HL-60/S4 treated with phorbol 12-myristate 13-acetate at 8.2 ng/mL for 4 days and 3 days (cell line): ENCODE data around the gene SEMA4C.

ENCODE experiments used
- in situ Hi-C: fragments of 300-500 bp; cut with MboI; formaldehyde crosslinking; loops from 2 replicates; pipeline ENCODE4 v1.15.0; 2022; ENCODE audit warnings: low sequenced_read_pairs

SEMA4C gene

DNA sequence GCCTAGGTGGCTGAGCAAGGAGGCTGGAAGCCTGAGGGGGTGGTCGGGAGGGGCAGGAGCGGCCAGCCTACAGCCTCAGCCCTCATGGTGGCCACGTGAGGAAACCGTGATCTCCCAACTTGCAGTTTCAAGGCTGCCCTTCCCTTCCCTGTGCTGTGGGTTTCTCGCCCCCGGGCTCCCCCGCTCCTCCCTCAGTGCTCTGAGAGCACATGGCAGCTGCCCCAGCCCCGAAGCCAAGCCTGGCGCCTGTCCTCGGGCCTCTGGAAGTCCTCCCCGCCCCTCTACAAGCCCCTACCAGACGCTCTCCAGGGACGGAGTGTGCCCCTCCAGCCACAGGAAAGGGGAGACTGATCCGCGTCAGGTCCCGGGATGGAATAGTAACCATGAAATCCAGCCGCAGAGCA, 25.5 kb downstream of the SEMA4C start:
- in situ Hi-C loops: no loop called here

DNA sequence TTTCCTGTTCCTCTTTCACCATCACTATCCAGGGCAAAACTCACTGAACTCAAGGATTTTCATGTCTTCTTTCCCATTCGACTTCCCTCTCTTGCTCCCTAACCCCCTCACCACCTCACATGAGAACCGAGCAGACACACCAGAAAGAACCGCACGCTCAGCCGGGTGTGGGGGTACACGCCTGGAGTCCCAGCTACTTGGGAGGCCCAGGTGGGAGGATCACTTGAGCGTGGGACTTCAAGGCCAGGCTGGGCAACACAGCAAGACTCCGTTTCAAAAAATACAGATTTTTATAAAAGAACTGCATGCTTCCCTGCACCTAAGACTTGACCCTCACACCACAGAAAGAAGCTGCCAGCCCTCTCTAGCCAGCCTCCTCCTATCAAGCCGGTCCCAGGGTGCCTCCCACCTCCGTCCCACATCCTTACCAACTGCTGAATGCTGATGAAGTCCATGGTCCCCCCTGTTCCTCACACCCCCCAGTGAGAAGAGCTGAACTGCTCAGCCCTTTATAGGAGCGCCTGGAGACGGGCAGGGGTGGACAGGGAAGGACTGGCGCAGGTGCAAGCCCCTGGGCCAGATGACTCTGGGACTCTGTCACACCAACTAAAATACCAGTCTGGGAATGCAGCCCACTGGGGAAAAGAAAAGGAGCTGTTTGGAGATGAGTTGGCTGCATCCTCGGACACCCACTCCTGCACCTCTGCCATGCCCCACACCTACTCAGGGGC, 26.2 kb downstream of the SEMA4C start, which contains the start of gene ANKRD23:
Gene ANKRD23, minus strand, starts transcription at position 484 of the 731 bp plus-strand sequence. Its CDS starts 29 bp downstream, at position 455.
- in situ Hi-C loops: no loop called here

DNA sequence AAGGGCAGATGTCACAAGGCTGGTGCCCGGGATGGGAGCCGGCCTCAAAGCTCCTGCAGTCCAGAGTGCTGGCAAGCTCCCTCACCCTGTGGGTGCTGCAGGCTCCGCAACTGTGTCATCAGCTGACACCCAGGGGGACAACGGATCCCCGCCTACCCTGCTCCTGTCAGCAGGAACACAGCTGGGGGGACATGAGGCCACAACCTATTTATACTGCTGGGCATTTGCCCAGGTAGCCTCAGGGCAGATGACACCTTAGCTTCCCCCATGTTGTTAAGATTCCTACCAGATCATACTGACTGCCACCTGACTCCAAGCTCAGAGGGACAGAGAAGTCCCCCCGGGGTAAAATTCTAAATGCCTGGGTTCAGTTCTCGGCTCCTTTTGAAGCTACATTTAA, 27.3 kb downstream of the SEMA4C start:
- in situ Hi-C loops: no loop called here

GRCh38 chr2:96841701-96842495, 28.0 kb downstream of the SEMA4C start:
- in situ Hi-C loops: no loop called here

GRCh38 chr2:96839875-96840850, 29.7 kb downstream of the SEMA4C start:
- in situ Hi-C loops: no loop called here

DNA sequence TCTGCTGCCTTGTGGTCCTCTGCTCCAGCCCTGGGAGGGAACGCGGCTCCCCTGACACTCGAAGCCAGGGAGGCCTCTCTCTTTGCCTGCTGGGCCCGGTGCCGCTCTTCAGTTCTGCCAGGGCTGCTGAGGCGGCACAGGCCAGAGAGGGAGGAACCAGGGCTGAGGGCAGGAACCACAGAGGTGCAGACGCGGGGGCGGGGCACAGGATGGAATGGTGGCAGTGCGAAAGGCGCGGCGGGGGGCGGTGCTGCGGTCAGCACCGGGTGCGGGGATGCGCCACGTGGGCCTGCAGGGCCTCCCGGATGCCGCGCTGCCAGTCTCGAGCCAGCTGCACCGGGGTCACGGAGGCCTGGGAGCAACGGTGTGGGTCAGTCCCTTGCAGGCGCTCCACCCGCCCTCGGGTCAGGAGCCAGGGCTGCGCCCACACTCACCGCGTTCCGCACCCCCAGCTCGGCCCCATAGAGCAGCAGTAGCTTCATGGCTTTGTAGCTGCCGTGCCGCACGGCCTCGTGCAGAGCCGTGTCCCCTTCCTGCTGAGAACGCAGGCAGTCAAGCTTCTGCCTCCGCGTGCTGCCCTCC, 30.5 kb downstream of the SEMA4C start:
- in situ Hi-C loops: no loop called here

DNA sequence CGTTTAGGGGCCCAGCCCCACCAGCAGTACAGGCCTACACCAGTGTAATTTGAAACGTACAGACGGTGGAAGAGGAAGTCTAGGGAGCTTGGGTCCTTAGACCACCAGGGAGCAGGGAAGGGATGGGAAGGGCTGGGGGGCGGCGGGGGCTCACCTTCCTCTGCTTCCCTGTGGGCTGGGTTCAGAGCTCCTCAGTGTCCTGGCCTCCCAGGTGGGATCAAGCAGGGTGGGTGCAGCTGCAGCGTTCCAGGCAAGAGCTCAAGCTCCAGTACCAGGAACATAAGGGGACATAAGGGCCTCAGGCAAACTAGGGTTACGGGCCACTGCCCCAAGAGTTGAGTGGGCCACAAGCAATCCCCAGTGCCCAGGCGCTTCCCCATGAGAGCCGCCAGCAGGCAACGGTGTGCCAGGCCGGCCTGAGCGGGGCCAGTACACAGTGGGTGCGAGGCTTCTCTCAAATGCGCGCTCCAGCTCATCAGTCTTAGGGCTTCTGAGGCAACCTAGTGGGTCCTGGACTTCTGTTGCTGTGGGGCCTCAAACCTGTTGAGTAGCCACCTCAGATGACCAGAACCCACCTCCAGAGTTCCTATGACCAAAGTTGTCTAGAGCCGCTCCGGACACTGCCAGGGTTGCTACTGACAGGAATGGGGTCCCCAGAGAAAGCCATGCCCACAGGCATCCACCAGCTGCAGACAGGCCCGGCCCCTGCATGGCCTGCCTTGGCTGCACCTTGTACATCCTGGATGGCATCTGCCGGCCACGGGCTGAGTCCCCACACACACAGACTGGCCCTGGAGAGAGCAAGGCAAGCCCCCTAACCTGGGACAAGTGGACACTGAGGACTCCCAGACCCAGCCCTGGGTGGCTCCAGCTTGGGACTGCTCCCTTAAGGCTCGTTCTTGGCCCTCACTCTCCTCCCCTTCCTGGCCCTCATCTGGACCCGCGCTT, 31.3 kb downstream of the SEMA4C start:
- in situ Hi-C loops: no loop called here

DNA sequence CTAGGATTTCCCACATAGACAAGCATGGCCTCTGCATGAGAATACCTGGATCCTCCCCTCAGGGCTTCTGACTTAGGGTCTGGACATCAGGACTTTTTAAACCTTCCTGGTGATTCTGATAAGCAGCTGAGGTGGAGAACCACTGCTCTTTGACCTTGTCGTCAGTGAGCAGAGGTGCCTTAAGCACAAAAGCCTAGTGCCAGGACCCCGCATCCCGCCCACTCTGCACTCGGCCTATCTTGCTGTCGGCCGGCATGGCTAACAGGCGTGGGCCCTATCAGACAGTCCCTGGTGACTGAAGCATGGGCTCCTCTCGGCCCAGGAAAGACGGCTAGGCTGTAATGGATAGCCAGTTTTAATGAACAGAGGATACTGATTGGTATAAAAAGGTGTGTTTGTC, 32.3 kb downstream of the SEMA4C start:
- in situ Hi-C loops: no loop called here

- in situ Hi-C loops: no loop called here
Observed at GRCh38 chr2:96835830-96836229, 34.0 kb downstream of the SEMA4C start.

DNA sequence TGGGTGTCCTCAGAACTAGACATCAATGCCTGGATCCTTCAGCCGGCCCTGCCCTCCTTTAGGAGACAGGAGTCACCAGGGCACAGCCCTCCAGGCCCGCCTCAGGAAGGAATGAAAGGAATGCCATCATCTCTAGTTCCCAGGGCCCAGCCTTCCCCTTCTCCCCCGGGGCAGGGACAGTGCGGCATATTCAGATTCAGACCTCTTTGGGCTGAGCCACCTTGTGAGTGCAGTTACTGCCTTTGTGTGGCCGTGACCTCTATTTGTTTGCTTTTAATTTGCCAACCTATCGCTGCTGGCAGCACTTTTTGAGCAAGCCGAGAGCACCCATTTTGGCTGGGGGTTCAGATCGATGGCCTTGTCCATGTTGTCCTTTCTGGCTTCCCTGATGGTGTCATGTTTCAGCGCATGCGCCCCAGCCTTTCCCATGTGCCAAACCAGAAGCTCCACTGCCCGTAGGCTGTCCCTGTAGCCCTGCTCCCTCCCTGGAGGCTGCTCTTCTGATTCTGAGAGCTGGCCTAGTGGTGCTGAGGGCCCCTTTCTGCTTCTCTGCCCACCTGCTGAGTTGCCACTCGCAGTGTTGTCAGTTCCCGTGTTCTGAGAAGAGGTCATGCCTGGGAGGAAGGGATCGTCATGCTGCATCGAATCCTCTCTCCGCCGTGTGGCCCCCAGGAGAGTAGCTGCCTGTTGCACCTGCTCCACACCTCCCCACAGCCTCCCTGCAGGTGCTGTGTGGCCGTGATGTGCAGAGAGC, 36.9 kb downstream of the SEMA4C start:
- in situ Hi-C loops: no loop called here

DNA sequence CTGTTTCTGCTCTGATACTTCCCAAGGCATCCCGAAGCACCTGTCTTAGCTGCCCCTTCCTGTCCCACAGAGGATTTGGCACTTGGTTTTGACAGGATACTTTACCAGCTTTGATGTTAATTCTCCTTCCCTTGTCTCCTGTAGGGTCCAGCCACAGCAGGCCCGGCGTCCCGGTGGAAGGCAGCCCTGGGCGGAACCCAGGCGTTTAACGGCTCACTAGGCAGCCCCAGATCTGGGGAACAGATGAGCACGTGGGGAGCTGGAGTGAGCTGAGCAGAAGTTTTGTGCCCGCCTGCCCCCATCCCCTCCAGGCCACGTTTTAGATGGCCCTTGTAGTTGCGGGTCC, 37.5 kb downstream of the SEMA4C start:
- in situ Hi-C loops: no loop called here

GRCh38 chr2:96831679-96832078, 38.2 kb downstream of the SEMA4C start:
- in situ Hi-C loops: no loop called here

DNA sequence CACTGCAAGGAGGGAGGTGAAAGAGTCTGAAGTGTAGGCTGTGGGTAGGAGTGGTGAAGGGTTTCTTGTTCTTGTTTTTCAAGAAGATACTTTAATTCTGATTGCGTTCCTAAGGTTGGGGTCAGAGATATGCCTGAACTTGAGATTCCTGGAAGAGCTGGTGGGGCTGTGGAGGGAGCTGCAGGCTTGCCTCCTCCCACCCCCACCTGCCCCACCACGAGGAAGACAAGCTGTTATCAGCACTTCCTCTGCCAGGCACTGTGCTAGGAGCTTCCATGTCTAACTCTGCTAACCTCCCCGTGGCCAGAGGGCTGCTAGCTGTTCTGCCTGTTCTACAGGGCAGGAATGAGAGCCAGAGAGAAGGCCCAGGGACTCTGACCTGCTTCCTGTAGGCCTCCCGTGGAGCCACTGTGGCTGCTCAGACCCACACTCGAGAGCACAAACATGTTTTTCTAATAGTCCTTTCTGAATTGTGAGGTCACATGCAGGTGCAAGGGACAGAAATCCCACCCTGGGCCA, 39.8 kb downstream of the SEMA4C start:
- in situ Hi-C loops: no loop called here

DNA sequence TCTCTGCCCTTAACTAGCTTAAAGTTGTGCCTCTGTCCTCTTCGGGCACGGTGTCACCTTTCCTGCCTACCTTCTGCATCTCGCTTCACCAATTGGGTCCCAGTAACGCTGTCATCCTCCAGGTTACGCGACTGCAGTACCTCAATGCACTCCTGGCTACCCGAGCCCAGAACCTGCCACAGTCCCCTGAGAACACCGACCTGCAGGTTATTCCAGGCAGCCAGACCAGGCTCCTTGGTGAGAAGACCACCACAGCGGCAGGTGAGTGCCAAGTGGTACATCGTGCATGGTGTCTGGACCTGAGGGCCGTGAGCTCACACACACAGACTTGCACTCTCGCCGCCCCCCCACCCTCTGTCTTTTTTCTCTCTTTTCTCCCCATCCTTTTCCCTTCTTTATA, 41.0 kb downstream of the SEMA4C start:
- in situ Hi-C loops: no loop called here

- in situ Hi-C loops: no loop called here
Observed at GRCh38 chr2:96828436-96828835, 41.4 kb downstream of the SEMA4C start.

DNA sequence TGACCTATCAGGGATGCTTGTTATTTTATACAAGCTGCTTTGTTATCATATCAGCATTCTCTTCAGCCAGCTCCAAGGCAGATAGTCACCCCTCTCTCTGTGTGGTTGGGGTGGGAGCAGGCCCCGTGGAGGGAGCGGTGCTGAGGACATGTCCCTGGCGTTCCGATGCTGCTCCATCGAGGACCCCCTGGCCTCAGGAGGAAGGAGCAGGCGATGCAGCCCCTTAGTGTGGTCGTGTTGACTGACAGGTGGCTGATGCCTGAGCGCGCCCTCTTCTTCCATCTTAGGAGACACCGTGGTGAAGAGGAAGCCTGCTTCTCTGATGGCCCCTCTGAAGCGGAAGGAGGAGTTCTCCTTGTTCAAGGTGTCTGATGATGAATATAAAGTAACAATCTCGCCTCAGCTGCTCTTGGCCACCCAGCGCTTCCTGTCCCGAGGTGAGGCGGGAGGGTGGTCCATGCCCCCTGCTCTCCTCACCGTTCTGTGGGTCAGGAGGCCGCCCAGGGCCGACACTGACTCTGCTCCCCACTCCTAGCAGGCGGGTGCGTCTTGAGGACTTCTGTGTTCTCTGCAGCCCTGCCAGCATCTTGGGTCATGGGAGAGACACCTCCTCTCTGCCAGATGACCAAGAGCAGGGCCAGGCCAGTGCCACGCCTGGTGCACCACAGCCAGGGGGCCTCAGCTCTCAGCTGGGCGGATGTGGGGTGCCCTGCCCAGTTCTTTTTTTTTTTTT, 43.2 kb downstream of the SEMA4C start:
- in situ Hi-C loops: no loop called here

DNA sequence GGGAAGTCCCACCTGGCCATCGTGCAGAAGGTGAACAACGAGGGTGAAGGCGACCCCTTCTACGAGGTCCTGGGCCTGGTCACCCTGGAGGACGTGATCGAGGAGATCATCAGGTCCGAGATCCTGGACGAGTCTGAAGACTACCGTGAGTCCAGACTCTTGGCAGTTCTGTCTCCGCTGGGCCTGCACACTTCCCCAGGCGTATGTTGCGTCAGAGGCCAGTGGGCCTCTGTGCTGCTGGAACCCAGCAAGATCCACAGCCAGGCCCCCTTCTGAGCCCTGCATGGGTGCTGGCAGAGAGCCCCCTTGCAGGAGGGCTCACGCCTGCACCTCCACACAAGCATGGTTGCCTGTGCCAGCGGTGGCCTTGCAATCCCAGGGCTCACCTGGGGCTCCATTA, 44.8 kb downstream of the SEMA4C start:
- in situ Hi-C loops: no loop called here
